Thyroid gland (tissue), 4 donors: ENCODE results near the gene CCDC154. TPM values are rescaled to one million over a fixed set of nuclear protein-coding genes. Genes with fewer than 3 reads are reported as not detected.
"Not testable (repeated sequence)": the region's sequence is repeated elsewhere in the genome, so short reads cannot be mapped to it uniquely, and the experiment has no call there.

Source experiments
- DNase-seq, 2 donors: peaks; one replicate each; pipeline ENCODE4 v3.0.0-alpha.2; 2019
- H3K27ac ChIP-seq, 3 donors: fragments of 200-600 bp; sonication (generic); 1 replicate in 2 of 3; 2 replicates in 1 of 3; pipeline ENCODE4 v1.5.1; 2016 to 2019; ENCODE audit warnings: mild to moderate bottlenecking in 1 of 3, moderate library complexity in 1 of 3
- H3K27me3 ChIP-seq: fragments of 200-600 bp; sonication (generic); one replicate; pipeline ENCODE4 v1.5.1; 2019
- H3K36me3 ChIP-seq, 2 donors: fragments of 200-600 bp; sonication (generic); one replicate each; pipeline ENCODE4 v1.5.1; 2016 to 2019
- H3K4me1 ChIP-seq, 2 donors: fragments of 200-600 bp; sonication (generic); one replicate each; pipeline ENCODE4 v1.5.1; 2017 to 2019
- H3K4me3 ChIP-seq, 3 donors: fragments of 200-600 bp; sonication (generic); replicated peaks in 1 of 3; 1 replicate in 2 of 3; 2 replicates in 1 of 3; pipeline ENCODE4 v1.5.1; 2016; ENCODE audit warnings: mild to moderate bottlenecking in 1 of 3
- H3K9me3 ChIP-seq: fragments of 200-600 bp; sonication (generic); one replicate; pipeline ENCODE4 v1.5.1; 2017
- POLR2A ChIP-seq, 2 donors: fragments of 450-650 bp; IDR thresholded peaks; one replicate each; pipeline ENCODE4 v1.6.1; 2017; ENCODE audit warnings: antibody characterized with exemption in 2 of 2, mild to moderate bottlenecking in 2 of 2, moderate library complexity in 1 of 2
- WGBS, 2 donors: methylation state at CpG; one replicate each; pipeline ENCODE4 v1.1.5; 2017; 5-methylcytosine and 5-hydroxymethylcytosine counted together
- intact Hi-C: fragments of 100-400 bp; cut with DNase I; formaldehyde crosslinking; loops from one replicate; pipeline ENCODE4 v1.15.1; 2023
- total RNA-seq, 4 donors: library from RNA; depleted of rRNA; stranded (reverse); fragments of >200 nt; gene quantifications; one replicate each; pipeline ENCODE4 v1.2.3, GENCODE V29; 2016
- TF ChIP-seq, protein P1 (sequence below), 6 experiments: fragments of 200-600 bp in 3 of 6; fragments of 450-650 bp in 3 of 6; sonication (generic) in 3 of 6; IDR thresholded peaks; one replicate each; pipeline ENCODE4 v1.5.1; 2016 to 2019; ENCODE audit warnings: antibody characterized with exemption in 6 of 6, mild to moderate bottlenecking in 2 of 6, inconsistent platforms in 1 of 6, moderate library complexity in 1 of 6

CCDC154 gene
- total RNA-seq, 4 donors from 2014 or later, result 0.27 to 1.6 (median 0.99) TPM

GRCh38 chr16:1471569-1472194 lies 27.3 kb upstream of the CCDC154 start:
- H3K27me3 ChIP-seq, result no peaks in the 10 kb centered on the region
- H3K27ac ChIP-seq, result no peak overlapping the region
- no peak overlapping the region for H3K4me3 ChIP-seq
- no peak for DNase-seq
- no peaks in the 10 kb centered on the region for H3K9me3 ChIP-seq
- WGBS, 2 donors, result 89% methylated on average over 26 of the region's 26 CpGs
- intact Hi-C loops, result loop anchor here (10.0 kb wide), 1 partner anchor 127 kb away; no protein-coding TSS in a partner anchor
- H3K4me1 ChIP-seq, result peaks cover 15 to 27% of the 10 kb centered on the region in 2 donors
- H3K36me3 ChIP-seq, result no peaks in the 10 kb centered on the region
- TF ChIP-seq, protein P1, sequence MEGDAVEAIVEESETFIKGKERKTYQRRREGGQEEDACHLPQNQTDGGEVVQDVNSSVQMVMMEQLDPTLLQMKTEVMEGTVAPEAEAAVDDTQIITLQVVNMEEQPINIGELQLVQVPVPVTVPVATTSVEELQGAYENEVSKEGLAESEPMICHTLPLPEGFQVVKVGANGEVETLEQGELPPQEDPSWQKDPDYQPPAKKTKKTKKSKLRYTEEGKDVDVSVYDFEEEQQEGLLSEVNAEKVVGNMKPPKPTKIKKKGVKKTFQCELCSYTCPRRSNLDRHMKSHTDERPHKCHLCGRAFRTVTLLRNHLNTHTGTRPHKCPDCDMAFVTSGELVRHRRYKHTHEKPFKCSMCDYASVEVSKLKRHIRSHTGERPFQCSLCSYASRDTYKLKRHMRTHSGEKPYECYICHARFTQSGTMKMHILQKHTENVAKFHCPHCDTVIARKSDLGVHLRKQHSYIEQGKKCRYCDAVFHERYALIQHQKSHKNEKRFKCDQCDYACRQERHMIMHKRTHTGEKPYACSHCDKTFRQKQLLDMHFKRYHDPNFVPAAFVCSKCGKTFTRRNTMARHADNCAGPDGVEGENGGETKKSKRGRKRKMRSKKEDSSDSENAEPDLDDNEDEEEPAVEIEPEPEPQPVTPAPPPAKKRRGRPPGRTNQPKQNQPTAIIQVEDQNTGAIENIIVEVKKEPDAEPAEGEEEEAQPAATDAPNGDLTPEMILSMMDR (IDR thresholded peaks at IDR 0.05), result no peak
- no peak for TF ChIP-seq POLR2A (IDR thresholded peaks at IDR 0.05)

DNA sequence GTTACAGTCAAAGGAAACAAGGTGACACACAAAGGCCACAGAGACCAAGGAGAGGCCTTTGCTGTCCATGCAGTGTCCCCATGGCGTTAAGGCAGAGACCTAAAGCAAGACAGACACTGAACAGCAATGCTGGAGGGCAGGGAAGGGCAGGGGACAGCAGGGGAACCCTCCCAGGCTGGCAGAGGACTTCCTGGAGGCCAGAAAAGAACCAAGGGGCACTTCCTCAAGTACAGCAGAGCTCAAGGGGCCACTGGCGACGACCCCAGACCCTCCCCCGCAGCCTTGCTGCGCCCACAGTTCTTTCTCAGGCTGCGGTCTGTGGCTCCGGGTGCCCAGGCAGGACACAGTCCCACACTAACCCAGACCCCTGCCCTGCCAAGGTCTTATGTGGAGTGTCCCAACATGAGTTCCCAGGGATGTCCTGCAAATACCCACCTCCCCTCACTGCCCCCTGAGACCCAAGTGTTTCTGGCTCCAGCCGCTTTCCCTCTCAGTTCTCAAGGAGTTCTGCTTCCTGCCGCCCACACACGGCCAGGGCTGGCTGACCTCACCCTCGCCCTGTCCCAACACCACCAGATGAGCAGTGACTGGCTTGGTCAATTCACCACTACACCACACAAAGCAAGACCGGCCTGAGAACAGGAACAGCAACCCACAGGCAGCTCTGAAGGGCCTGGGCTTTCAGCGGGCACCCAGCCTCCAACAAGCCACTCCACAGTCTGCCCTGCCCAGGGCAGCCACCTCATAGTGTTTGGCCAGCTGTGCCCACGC lies 26.3 kb upstream of the CCDC154 start:
- H3K4me1 ChIP-seq, result peaks cover 13 to 25% of the 10 kb centered on the region in 2 donors
- WGBS, 2 donors, result 63 to 76% methylated on average over 8 to 14 of the region's 14 CpGs
- H3K27ac ChIP-seq, result no peak overlapping the region
- no peaks in the 10 kb centered on the region for H3K36me3 ChIP-seq
- intact Hi-C loops, result loop anchor here (10.0 kb wide), 1 partner anchor 126 kb away; no protein-coding TSS in a partner anchor
- H3K9me3 ChIP-seq, result no peaks in the 10 kb centered on the region
- TF ChIP-seq, protein P1 (IDR thresholded peaks at IDR 0.05), result no peak
- no peak for TF ChIP-seq POLR2A (IDR thresholded peaks at IDR 0.05)
- no peaks in the 10 kb centered on the region for H3K27me3 ChIP-seq
- H3K4me3 ChIP-seq, result no peak overlapping the region
- peak in 1 of 2 donors; percentile 10 for DNase-seq

GRCh38 chr16:1469693-1470201 lies 25.4 kb upstream of the CCDC154 start:
- no peak for DNase-seq
- TF ChIP-seq, protein P1 (IDR thresholded peaks at IDR 0.05), result no peak
- no peak for TF ChIP-seq POLR2A (IDR thresholded peaks at IDR 0.05)
- Histone ChIP-seq H3K9me3 (no peaks in the 10 kb centered on the region), H3K27me3 (no peaks in the 10 kb centered on the region), H3K36me3 (no peaks in the 10 kb centered on the region), H3K4me1 (peaks cover 10 to 20% of the 10 kb centered on the region in 2 donors), H3K27ac (no peak overlapping the region), H3K4me3 (no peak overlapping the region)
- intact Hi-C loops, result loop anchor here (10.0 kb wide), 1 partner anchor 125 kb away; no protein-coding TSS in a partner anchor
- 75 to 85% methylated on average over 20 of the region's 20 CpGs for WGBS, 2 donors

DNA sequence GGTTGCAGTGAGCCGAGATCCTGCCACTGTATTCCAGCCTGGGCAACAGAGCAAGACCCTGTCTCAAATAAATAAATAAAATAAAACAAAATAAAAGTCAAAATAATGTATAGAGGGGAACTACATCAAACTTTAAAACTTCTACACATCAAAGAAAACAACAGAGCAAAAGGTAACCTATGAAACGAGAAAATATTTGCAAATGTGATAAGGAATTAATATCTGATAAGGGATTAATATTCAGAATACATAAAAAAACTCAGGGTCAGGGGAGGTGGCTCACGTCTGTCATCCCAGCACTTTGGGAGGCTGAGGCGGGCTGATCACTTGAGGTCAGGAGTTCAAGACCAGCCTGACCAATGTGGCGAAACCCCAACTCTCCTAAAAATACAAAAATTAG lies 24.8 kb upstream of the CCDC154 start:
- intact Hi-C loops, H3K36me3 ChIP-seq, DNase-seq, H3K4me3 ChIP-seq, H3K27ac ChIP-seq, H3K9me3 ChIP-seq, H3K27me3 ChIP-seq: not testable (repeated sequence)
- 71 to 87% methylated on average over 5 of the region's 5 CpGs for WGBS, 2 donors
- H3K4me1 ChIP-seq, result peaks cover 8 to 19% of the 10 kb centered on the region in 2 donors

GRCh38 chr16:1468426-1468810 lies 24.1 kb upstream of the CCDC154 start:
- no peaks in the 10 kb centered on the region for H3K36me3 ChIP-seq
- no peaks in the 10 kb centered on the region for H3K9me3 ChIP-seq
- no peaks in the 10 kb centered on the region for H3K27me3 ChIP-seq
- no peak for TF ChIP-seq POLR2A (IDR thresholded peaks at IDR 0.05)
- TF ChIP-seq, protein P1 (IDR thresholded peaks at IDR 0.05), result no peak
- 74 to 86% methylated on average over 22 of the region's 22 CpGs for WGBS, 2 donors
- no peak for DNase-seq
- no peak overlapping the region for H3K27ac ChIP-seq
- intact Hi-C loops, result no loop called here
- H3K4me3 ChIP-seq, result no peak overlapping the region
- peaks cover under 1 to 11% of the 10 kb centered on the region in 2 donors for H3K4me1 ChIP-seq
